Measurements from ENCODE around the gene ZC3H13.

The ZC3H13 gene

GRCh38 chr13:45932676-45933075 lies 119.9 kb downstream of the ZC3H13 start:
- no peak for DNase-seq

- DNase-seq, result no peak
Observed at GRCh38 chr13:45932172-45932571, 120.4 kb downstream of the ZC3H13 start.

GRCh38 chr13:45931211-45931610 lies 121.3 kb downstream of the ZC3H13 start:
- DNase-seq, result no peak

- no peak for DNase-seq
Observed at GRCh38 chr13:45930177-45930576, 122.4 kb downstream of the ZC3H13 start.

GRCh38 chr13:45928843-45929242 lies 123.7 kb downstream of the ZC3H13 start:
- no peak for DNase-seq

GRCh38 chr13:45928176-45928575 lies 124.4 kb downstream of the ZC3H13 start:
- no peak for DNase-seq

GRCh38 chr13:45926741-45927140 lies 125.8 kb downstream of the ZC3H13 start:
- DNase-seq, result no peak

- no peak for DNase-seq
Observed at GRCh38 chr13:45925151-45925550, 127.4 kb downstream of the ZC3H13 start.

- DNase-seq, result no peak
Observed at GRCh38 chr13:45921162-45921736, 131.3 kb downstream of the ZC3H13 start.

- peak; percentile 18 for DNase-seq
Observed at GRCh38 chr13:45918597-45918996, 133.9 kb downstream of the ZC3H13 start.

- no peak for DNase-seq
Observed at GRCh38 chr13:45917019-45917418, 135.5 kb downstream of the ZC3H13 start.

- DNase-seq, result no peak
Observed at GRCh38 chr13:45915686-45916439, 136.7 kb downstream of the ZC3H13 start.

- DNase-seq, result no peak
Observed at GRCh38 chr13:45909673-45910072, 142.9 kb downstream of the ZC3H13 start.

- no peak for DNase-seq
Observed at GRCh38 chr13:45909089-45909488, 143.5 kb downstream of the ZC3H13 start.

- no peak for DNase-seq
Observed at GRCh38 chr13:45907503-45907902, 145.0 kb downstream of the ZC3H13 start.

All from stimulated activated CD4-positive, alpha-beta T cell treated with anti-CD3 and anti-CD28 coated beads, Interleukin-1b, Interleukin-23, amount 100 ng/mL, for 48 hours (primary cell).